OCI-LY3 (cell line): Measurements from ENCODE around the gene IDS.

Experiments
- H2AFZ ChIP-seq: fragments of 200-600, 300-600 bp; shearing (Covaris generic); 2 replicates; pipeline ENCODE4 v1.6.0; 2014; ENCODE audit warnings: antibody characterized with exemption, low read depth, low read length
- H3K27ac ChIP-seq: fragments of 200-600, 300-600 bp; sonication (generic); 2 replicates; pipeline ENCODE4 v1.5.1; 2014; ENCODE audit warnings: mild to moderate bottlenecking, low read length, moderate library complexity, mixed read lengths
- H3K27me3 ChIP-seq: fragments of 200-600, 300-600 bp; sonication (generic); 2 replicates; pipeline ENCODE4 v1.6.1; 2014; ENCODE audit warnings: low read depth, low read length, mixed read lengths
- H3K36me3 ChIP-seq: fragments of 200-600, 300-600 bp; sonication (generic); replicated peaks from 2 replicates; pipeline ENCODE3; 2014; ENCODE audit warnings: low read depth, low read length, mixed read lengths
- H3K4me1 ChIP-seq: fragments of 300-600, 200-600 bp; sonication (generic); 2 replicates; pipeline ENCODE4 v1.6.1; 2014; ENCODE audit warnings: low read length, mixed read lengths
- H3K4me2 ChIP-seq: fragments of 200-600, 300-600 bp; sonication (generic); 2 replicates; pipeline ENCODE4 v1.6.1; 2014; ENCODE audit warnings: low read length, mixed read lengths
- H3K4me3 ChIP-seq: fragments of 300-600, 200-600 bp; sonication (generic); 2 replicates; pipeline ENCODE4 v1.5.1; 2014; ENCODE audit warnings: antibody characterized with exemption, mild to moderate bottlenecking, low read length, moderate library complexity
- H3K79me2 ChIP-seq: fragments of 300-600, 200-600 bp; shearing (Covaris generic); 2 replicates; pipeline ENCODE4 v1.6.1; 2014; ENCODE audit warnings: mild to moderate bottlenecking, low read length, mixed read lengths
- H3K9ac ChIP-seq: fragments of 300-600, 200-600 bp; shearing (Covaris generic); 2 replicates; pipeline ENCODE4 v1.6.0; 2014; ENCODE audit warnings: mild to moderate bottlenecking, low read length, moderate library complexity
- H3K9me3 ChIP-seq: fragments of 200-600, 300-600 bp; shearing (Covaris generic); 2 replicates; pipeline ENCODE4 v1.6.1; 2014; ENCODE audit warnings: low read length, mixed read lengths; ENCODE audit not compliant: insufficient read depth
- H4K20me1 ChIP-seq: fragments of 200-600, 300-600 bp; sonication (generic); 2 replicates; pipeline ENCODE4 v1.6.1; 2016; ENCODE audit warnings: low read length, mixed read lengths; ENCODE audit not compliant: insufficient read depth
- CTCF ChIP-seq: fragments of 200-600, 300-600 bp; sonication (generic); IDR thresholded peaks from 2 replicates; pipeline ENCODE4 v1.5.1; 2014; ENCODE audit warnings: antibody characterized with exemption, low read length, low read depth
- EZH2phosphoT487 ChIP-seq: fragments of 200-600 bp; shearing (Covaris generic); IDR thresholded peaks from 2 replicates; pipeline ENCODE4 v1.6.1; 2018; ENCODE audit warnings: antibody characterized with exemption, mixed run types, low read depth

The IDS gene

GRCh38 chrX:149433051-149433450 lies 72.1 kb downstream of the IDS start:
- H3K4me1 ChIP-seq, result no peaks in the 10 kb centered on the region
- no peak overlapping the region for H2AFZ ChIP-seq
- no peaks in the 10 kb centered on the region for H3K36me3 ChIP-seq
- H3K79me2 ChIP-seq, result no peaks in the 10 kb centered on the region
- H3K27me3 ChIP-seq, result no peaks in the 10 kb centered on the region
- H3K4me2 ChIP-seq, result no peak overlapping the region
- no peaks in the 10 kb centered on the region for H3K9me3 ChIP-seq
- no peak overlapping the region for H3K27ac ChIP-seq
- H4K20me1 ChIP-seq, result no peaks in the 10 kb centered on the region
- TF ChIP-seq CTCF (no peak), EZH2phosphoT487 (no peak)
- no peak overlapping the region for H3K9ac ChIP-seq
- H3K4me3 ChIP-seq, result no peak overlapping the region
